HEK293T (cell line): Measurements from ENCODE around the gene CD74.

Experiments used
- CTCF ChIA-PET: fragments of 350-600 bp; formaldehyde crosslinking; extraction: SDS; loops from one replicate; lab custom pipeline; 2021; ENCODE audit warnings: antibody characterized with exemption, inconsistent platforms; lab: Yijun Ruan, JAX
- POLR2A ChIA-PET: fragments of 350-600 bp; formaldehyde crosslinking; extraction: SDS; loops from one replicate; lab custom pipeline; 2020; ENCODE audit warnings: antibody characterized with exemption, inconsistent platforms; lab: Yijun Ruan, JAX
- DNase-seq: peaks from one replicate; pipeline ENCODE4 v3.0.0; 2012; ENCODE audit warnings: mixed read lengths; ENCODE audit errors: extremely low spot score
- ARNT ChIP-seq: fragments of 450-650 bp; IDR thresholded peaks from 2 replicates; pipeline ENCODE4 v1.6.1; 2017; ENCODE audit warnings: mild to moderate bottlenecking
- BHLHE40 ChIP-seq: fragments of 450-650 bp; IDR thresholded peaks from 2 replicates; pipeline ENCODE4 v1.6.1; 2016; ENCODE audit warnings: mild to moderate bottlenecking, moderate library complexity, borderline replicate concordance
- CTBP1 ChIP-seq: fragments of 450-650 bp; IDR thresholded peaks from 2 replicates; pipeline ENCODE4 v1.6.1; 2016; ENCODE audit warnings: borderline replicate concordance
- ELF4 ChIP-seq: fragments of 450-650 bp; IDR thresholded peaks from 2 replicates; pipeline ENCODE4 v1.6.1; 2017; ENCODE audit warnings: antibody characterized with exemption
- FOXA1 ChIP-seq: fragments of 450-650 bp; IDR thresholded peaks from 2 replicates; pipeline ENCODE4 v1.6.1; 2016; ENCODE audit warnings: mild to moderate bottlenecking
- FOXK2 ChIP-seq: fragments of 450-650 bp; IDR thresholded peaks from 2 replicates; pipeline ENCODE4 v1.6.1; 2016; ENCODE audit warnings: mild to moderate bottlenecking
- FOXM1 ChIP-seq: fragments of 450-650 bp; IDR thresholded peaks from 2 replicates; pipeline ENCODE4 v1.6.1; 2017; ENCODE audit warnings: mild to moderate bottlenecking, borderline replicate concordance
- HDGF ChIP-seq: fragments of 450-650 bp; IDR thresholded peaks from 2 replicates; pipeline ENCODE4 v1.6.1; 2017; ENCODE audit warnings: antibody characterized with exemption, borderline replicate concordance
- L3MBTL2 ChIP-seq: fragments of 450-650 bp; conservative IDR thresholded peaks from 2 replicates; pipeline ENCODE4 v1.6.1; 2016; ENCODE audit warnings: mild to moderate bottlenecking
- LEF1 ChIP-seq: fragments of 450-650 bp; IDR thresholded peaks from 2 replicates; pipeline ENCODE4 v1.6.1; 2017; ENCODE audit warnings: mild to moderate bottlenecking, borderline replicate concordance
- NFRKB ChIP-seq: fragments of 450-650 bp; IDR thresholded peaks from 2 replicates; pipeline ENCODE4 v1.6.1; 2016; ENCODE audit warnings: mild to moderate bottlenecking, moderate library complexity
- PKNOX1 ChIP-seq: fragments of 450-650 bp; IDR thresholded peaks from 2 replicates; pipeline ENCODE4 v1.6.1; 2016
- SP1 ChIP-seq: fragments of 450-650 bp; IDR thresholded peaks from 2 replicates; pipeline ENCODE4 v1.6.1; 2017
- SUZ12 ChIP-seq: fragments of 450-650 bp; IDR thresholded peaks from 2 replicates; pipeline ENCODE4 v1.6.1; 2016; ENCODE audit warnings: mild to moderate bottlenecking
- TARDBP ChIP-seq: fragments of 450-650 bp; IDR thresholded peaks from 2 replicates; pipeline ENCODE4 v1.6.1; 2016
- ZNF384 ChIP-seq: fragments of 450-650 bp; IDR thresholded peaks from 2 replicates; pipeline ENCODE4 v1.6.1; 2016

CD74 gene

GRCh38 chr5:150401376-150402228 lies 11.1 kb downstream of the CD74 start:
- CTCF ChIA-PET: no interaction called here
- no peak for DNase-seq
- TF ChIP-seq SP1 (no peak), ARNT (no peak), FOXM1 (no peak), TARDBP (no peak), BHLHE40 (no peak), FOXA1 (no peak), ZNF384 (no peak), ELF4 (no peak), NFRKB (no peak), HDGF (no peak), CTBP1 (no peak), PKNOX1 (no peak), L3MBTL2 (no peak), LEF1 (no peak), SUZ12 (no peak), FOXK2 (no peak)
- POLR2A ChIA-PET: no interaction called here

- TF ChIP-seq ARNT (no peak), SP1 (no peak), HDGF (no peak), ZNF384 (no peak), LEF1 (no peak), FOXA1 (no peak), L3MBTL2 (no peak), PKNOX1 (no peak), FOXK2 (no peak), TARDBP (no peak), CTBP1 (no peak), FOXM1 (no peak), SUZ12 (no peak), BHLHE40 (no peak)
- CTCF ChIA-PET: no interaction called here
These were observed 11.7 kb downstream of the CD74 start for GRCh38 chr5:150401076-150401375.

GRCh38 chr5:150400316-150401075 lies 12.2 kb downstream of the CD74 start:
- POLR2A ChIA-PET: interaction anchor here (0.6 kb wide), 1 partner anchor 19 kb away, joined by 3 read pairs; no protein-coding TSS in a partner anchor
- CTCF ChIA-PET: no interaction called here
- no peak for DNase-seq
- TF ChIP-seq TARDBP: no peak
- TF ChIP-seq BHLHE40: no peak
- no peak for TF ChIP-seq FOXM1
- no peak for TF ChIP-seq ARNT
- no peak for TF ChIP-seq FOXK2
- TF ChIP-seq FOXA1: no peak
- TF ChIP-seq LEF1: no peak
- no peak for TF ChIP-seq HDGF
- no peak for TF ChIP-seq PKNOX1
- TF ChIP-seq L3MBTL2: no peak
- no peak for TF ChIP-seq SUZ12
- TF ChIP-seq CTBP1: no peak
- no peak for TF ChIP-seq NFRKB
- TF ChIP-seq ZNF384: no peak
- TF ChIP-seq ELF4: no peak
- no peak for TF ChIP-seq SP1

More at GRCh38 chr5:150401076-150401375, 11.7 kb downstream of the CD74 start:
- POLR2A ChIA-PET: no interaction called here
- no peak for DNase-seq

- ChIA-PET CTCF (interaction anchor here (1.2 kb wide), 1 partner anchor 11 kb away, joined by 6 read pairs; no protein-coding TSS in a partner anchor), POLR2A (interaction anchor here (0.6 kb wide), 1 partner anchor 18 kb away, joined by 3 read pairs; no protein-coding TSS in a partner anchor)
- DNase-seq: no peak
- TF ChIP-seq ELF4: no peak
- no peak for TF ChIP-seq BHLHE40
- TF ChIP-seq L3MBTL2: no peak
These were observed 13.0 kb downstream of the CD74 start for GRCh38 chr5:150399524-150400211.

- TF ChIP-seq SP1: no peak
- TF ChIP-seq ARNT: no peak
- no peak for TF ChIP-seq LEF1
- no peak for TF ChIP-seq L3MBTL2
- TF ChIP-seq NFRKB: no peak
- no peak for TF ChIP-seq ELF4
- no peak for TF ChIP-seq CTBP1
- no peak for TF ChIP-seq TARDBP
- TF ChIP-seq PKNOX1: no peak
- no peak for TF ChIP-seq BHLHE40
- peak; percentile 32 for DNase-seq
- ChIA-PET CTCF (interaction anchor here (0.6 to 1.6 kb wide), 4 partner anchors 12 to 178 kb away, joined by 3 to 6 read pairs (median 4); no protein-coding TSS in a partner anchor), POLR2A (no interaction called here)
These were observed 13.8 kb downstream of the CD74 start for GRCh38 chr5:150398722-150399523.
